ENCODE measurements around the gene MAGI3.

DNA sequence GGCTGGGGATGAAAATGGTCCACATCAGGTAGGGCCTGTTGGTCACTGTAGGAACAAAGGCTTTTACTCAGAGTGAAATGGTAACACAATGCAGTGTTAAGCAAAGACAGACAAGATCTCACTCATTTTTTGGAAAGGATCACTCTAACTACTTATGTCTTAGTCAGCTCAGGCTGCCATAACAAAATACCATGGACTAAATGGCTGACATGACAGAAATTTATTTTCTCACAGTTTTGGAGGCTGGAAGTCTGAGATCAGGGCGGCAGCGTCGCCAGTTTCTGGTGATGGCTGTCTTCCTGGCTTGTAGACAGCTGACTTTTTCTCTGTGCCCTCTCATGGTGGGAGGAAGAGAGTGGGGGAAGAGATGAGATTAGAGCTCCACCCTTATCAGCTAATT is 10.2 kb upstream of the MAGI3 start:
- TF ChIP-seq GABPA (IDR thresholded peaks at IDR 0.05 in 1 of 2, conservative IDR thresholded peaks at IDR 0.05 in 1 of 2), result no peak
- no peak for TF ChIP-seq NR2F2 (IDR thresholded peaks at IDR 0.05)
- TF ChIP-seq, protein P1, sequence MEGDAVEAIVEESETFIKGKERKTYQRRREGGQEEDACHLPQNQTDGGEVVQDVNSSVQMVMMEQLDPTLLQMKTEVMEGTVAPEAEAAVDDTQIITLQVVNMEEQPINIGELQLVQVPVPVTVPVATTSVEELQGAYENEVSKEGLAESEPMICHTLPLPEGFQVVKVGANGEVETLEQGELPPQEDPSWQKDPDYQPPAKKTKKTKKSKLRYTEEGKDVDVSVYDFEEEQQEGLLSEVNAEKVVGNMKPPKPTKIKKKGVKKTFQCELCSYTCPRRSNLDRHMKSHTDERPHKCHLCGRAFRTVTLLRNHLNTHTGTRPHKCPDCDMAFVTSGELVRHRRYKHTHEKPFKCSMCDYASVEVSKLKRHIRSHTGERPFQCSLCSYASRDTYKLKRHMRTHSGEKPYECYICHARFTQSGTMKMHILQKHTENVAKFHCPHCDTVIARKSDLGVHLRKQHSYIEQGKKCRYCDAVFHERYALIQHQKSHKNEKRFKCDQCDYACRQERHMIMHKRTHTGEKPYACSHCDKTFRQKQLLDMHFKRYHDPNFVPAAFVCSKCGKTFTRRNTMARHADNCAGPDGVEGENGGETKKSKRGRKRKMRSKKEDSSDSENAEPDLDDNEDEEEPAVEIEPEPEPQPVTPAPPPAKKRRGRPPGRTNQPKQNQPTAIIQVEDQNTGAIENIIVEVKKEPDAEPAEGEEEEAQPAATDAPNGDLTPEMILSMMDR (IDR thresholded peaks at IDR 0.05; ENCODE audit: low read depth, low read length, missing input control), result no peak
- TF ChIP-seq, protein P2, sequence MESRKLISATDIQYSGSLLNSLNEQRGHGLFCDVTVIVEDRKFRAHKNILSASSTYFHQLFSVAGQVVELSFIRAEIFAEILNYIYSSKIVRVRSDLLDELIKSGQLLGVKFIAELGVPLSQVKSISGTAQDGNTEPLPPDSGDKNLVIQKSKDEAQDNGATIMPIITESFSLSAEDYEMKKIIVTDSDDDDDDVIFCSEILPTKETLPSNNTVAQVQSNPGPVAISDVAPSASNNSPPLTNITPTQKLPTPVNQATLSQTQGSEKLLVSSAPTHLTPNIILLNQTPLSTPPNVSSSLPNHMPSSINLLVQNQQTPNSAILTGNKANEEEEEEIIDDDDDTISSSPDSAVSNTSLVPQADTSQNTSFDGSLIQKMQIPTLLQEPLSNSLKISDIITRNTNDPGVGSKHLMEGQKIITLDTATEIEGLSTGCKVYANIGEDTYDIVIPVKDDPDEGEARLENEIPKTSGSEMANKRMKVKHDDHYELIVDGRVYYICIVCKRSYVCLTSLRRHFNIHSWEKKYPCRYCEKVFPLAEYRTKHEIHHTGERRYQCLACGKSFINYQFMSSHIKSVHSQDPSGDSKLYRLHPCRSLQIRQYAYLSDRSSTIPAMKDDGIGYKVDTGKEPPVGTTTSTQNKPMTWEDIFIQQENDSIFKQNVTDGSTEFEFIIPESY (IDR thresholded peaks at IDR 0.05), result no peak
- TF ChIP-seq, protein P3, sequence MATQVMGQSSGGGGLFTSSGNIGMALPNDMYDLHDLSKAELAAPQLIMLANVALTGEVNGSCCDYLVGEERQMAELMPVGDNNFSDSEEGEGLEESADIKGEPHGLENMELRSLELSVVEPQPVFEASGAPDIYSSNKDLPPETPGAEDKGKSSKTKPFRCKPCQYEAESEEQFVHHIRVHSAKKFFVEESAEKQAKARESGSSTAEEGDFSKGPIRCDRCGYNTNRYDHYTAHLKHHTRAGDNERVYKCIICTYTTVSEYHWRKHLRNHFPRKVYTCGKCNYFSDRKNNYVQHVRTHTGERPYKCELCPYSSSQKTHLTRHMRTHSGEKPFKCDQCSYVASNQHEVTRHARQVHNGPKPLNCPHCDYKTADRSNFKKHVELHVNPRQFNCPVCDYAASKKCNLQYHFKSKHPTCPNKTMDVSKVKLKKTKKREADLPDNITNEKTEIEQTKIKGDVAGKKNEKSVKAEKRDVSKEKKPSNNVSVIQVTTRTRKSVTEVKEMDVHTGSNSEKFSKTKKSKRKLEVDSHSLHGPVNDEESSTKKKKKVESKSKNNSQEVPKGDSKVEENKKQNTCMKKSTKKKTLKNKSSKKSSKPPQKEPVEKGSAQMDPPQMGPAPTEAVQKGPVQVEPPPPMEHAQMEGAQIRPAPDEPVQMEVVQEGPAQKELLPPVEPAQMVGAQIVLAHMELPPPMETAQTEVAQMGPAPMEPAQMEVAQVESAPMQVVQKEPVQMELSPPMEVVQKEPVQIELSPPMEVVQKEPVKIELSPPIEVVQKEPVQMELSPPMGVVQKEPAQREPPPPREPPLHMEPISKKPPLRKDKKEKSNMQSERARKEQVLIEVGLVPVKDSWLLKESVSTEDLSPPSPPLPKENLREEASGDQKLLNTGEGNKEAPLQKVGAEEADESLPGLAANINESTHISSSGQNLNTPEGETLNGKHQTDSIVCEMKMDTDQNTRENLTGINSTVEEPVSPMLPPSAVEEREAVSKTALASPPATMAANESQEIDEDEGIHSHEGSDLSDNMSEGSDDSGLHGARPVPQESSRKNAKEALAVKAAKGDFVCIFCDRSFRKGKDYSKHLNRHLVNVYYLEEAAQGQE (IDR thresholded peaks at IDR 0.05), result no peak
- no peak for TF ChIP-seq HNF4G (IDR thresholded peaks at IDR 0.05)

All from liver (tissue), 3 donors.